Endothelial cell of umbilical vein (primary cell): Measurements from ENCODE around the gene DHX34. TPM values are rescaled to one million over a fixed set of nuclear protein-coding genes. Genes with fewer than 3 reads are reported as not detected.
"Not testable (repeated sequence)": the region's sequence is repeated elsewhere in the genome, so short reads cannot be mapped to it uniquely, and the experiment has no call there.

Source experiments
- BruUV-seq: library from RNA; stranded (reverse); fragments of 400-500 nt; replicated peaks from 2 replicates; lab custom pipeline; 2021; lab: Mats Ljungman, UMichigan
- CTCF ChIA-PET: fragments of 300-600, 350-600 bp; sonication (Branson Sonifier 250); formaldehyde crosslinking; loops from one replicate; lab custom pipeline; 2021; ENCODE audit warnings: antibody characterized with exemption, inconsistent platforms; lab: Charles Lee
- POLR2A ChIA-PET: fragments of 300-600, 350-600 bp; sonication (Branson Sonifier 250); formaldehyde crosslinking; loops from one replicate; lab custom pipeline; 2021; ENCODE audit warnings: antibody characterized with exemption, inconsistent platforms; lab: Charles Lee
- DNase-seq: peaks from one replicate; pipeline ENCODE4 v3.0.0-alpha.2; 2011; ENCODE audit warnings: low read depth, low spot score
- FAIRE-seq: peaks from 2 replicates; lab custom pipeline; 2011; peaks lifted over from hg19 to GRCh38; lab: Jason Lieb, UNC
- H2AFZ ChIP-seq: 2 replicates; pipeline ENCODE4 v1.6.0; 2012; ENCODE audit warnings: low read depth, low read length, control low read depth, inconsistent platforms
- H3K27ac ChIP-seq: 2 replicates; pipeline ENCODE4 v1.5.1; 2011; ENCODE audit warnings: low read depth, mild to moderate bottlenecking, control low read depth, low read length, moderate library complexity; ENCODE audit not compliant: insufficient read depth
- H3K27me3 ChIP-seq, 2 experiments: 2 replicates each; pipeline versions ENCODE4 v1.6.0 to v1.6.1; 2011; ENCODE audit warnings: low read length in 2 of 2, mixed read lengths in 1 of 2; ENCODE audit not compliant: control insufficient read depth in 2 of 2, insufficient read depth in 2 of 2
- H3K36me3 ChIP-seq, 2 experiments: 2 replicates in 1 of 2; 3 replicates in 1 of 2; pipeline ENCODE4 v1.5.1; 2011; ENCODE audit warnings: low read length in 2 of 2, mild to moderate bottlenecking in 1 of 2, moderate library complexity in 1 of 2; ENCODE audit not compliant: control insufficient read depth in 2 of 2, insufficient read depth in 2 of 2; ENCODE audit errors: extremely low read depth in 1 of 2
- H3K4me1 ChIP-seq: 3 replicates; pipeline ENCODE4 v1.5.1; 2011; ENCODE audit warnings: mild to moderate bottlenecking, low read length; ENCODE audit not compliant: control insufficient read depth, insufficient read depth; ENCODE audit errors: extremely low read depth
- H3K4me2 ChIP-seq: 2 replicates; pipeline ENCODE4 v1.6.1; 2011; ENCODE audit warnings: low read length, control low read depth, mixed read lengths; ENCODE audit not compliant: insufficient read depth
- H3K4me3 ChIP-seq, 3 experiments: fragments of 200-600 bp in 1 of 3; sonication (generic), shearing (Covaris generic) in 1 of 3; replicated peaks in 1 of 3; 2 replicates each; pipeline ENCODE4 v1.5.1; 2011 to 2016; ENCODE audit warnings: control low read depth in 3 of 3, low read length in 3 of 3, mild to moderate bottlenecking in 2 of 3, inconsistent platforms in 1 of 3, low read depth in 1 of 3, moderate library complexity in 1 of 3; ENCODE audit not compliant: insufficient read depth in 1 of 3
- H3K79me2 ChIP-seq: 2 replicates; pipeline ENCODE4 v1.6.0; 2012; ENCODE audit warnings: low read length, inconsistent platforms; ENCODE audit not compliant: control insufficient read depth, insufficient read depth
- H3K9ac ChIP-seq: replicated peaks from 2 replicates; pipeline ENCODE3; 2011; ENCODE audit warnings: low read length, control low read depth; ENCODE audit not compliant: insufficient read depth; ENCODE audit errors: extremely low read depth
- H3K9me1 ChIP-seq: replicated peaks from 3 replicates; pipeline ENCODE4 v1.6.0; 2011; ENCODE audit warnings: mild to moderate bottlenecking, low read length; ENCODE audit not compliant: control insufficient read depth, insufficient read depth; ENCODE audit errors: extremely low read depth
- H3K9me3 ChIP-seq: replicated peaks from 2 replicates; pipeline ENCODE4 v1.5.1; 2012; ENCODE audit warnings: low read length, inconsistent platforms; ENCODE audit not compliant: control insufficient read depth, insufficient read depth
- H4K20me1 ChIP-seq: replicated peaks from 2 replicates; pipeline ENCODE3; 2011; ENCODE audit warnings: mild to moderate bottlenecking, low read length; ENCODE audit not compliant: control insufficient read depth, insufficient read depth; ENCODE audit errors: extremely low read depth
- POLR2A ChIP-seq: IDR thresholded peaks from 2 replicates; pipeline ENCODE4 v1.6.1; 2012; ENCODE audit warnings: low read depth, mild to moderate bottlenecking, control low read depth, low read length
- dilution Hi-C: fragments of 300-500 bp; cut with MboI; formaldehyde crosslinking; loops from one replicate; pipeline ENCODE4 v1.15.0; 2019; ENCODE audit warnings: low sequenced_read_pairs; ENCODE audit not compliant: extremely low pct_ligation_motif_present
- intact Hi-C: fragments of 100-400 bp; cut with micrococcal nuclease; formaldehyde crosslinking; loops from one replicate; pipeline ENCODE4 v1.10.0; 2022
- polyA plus RNA-seq, 4 experiments: library from polyadenylated mRNA; depleted of rRNA in 3 of 4; stranded (reverse) in 3 of 4; unstranded in 1 of 4; fragments of >200 nt; gene quantifications; 2 replicates each; pipeline versions ENCODE4 v1.2.1 to v1.2.3, GENCODE V29; 2011 to 2012; ENCODE audit warnings: missing spikeins in 1 of 4
- total RNA-seq: library from RNA; stranded (reverse); gene quantifications from 2 replicates; pipeline ENCODE4 v1.2.3, GENCODE V29; 2021

Gene DHX34
- total and polyA plus RNA-seq, 2 donors (not counting 3 experiments of a cell fraction or from before 2014, with no cell fraction given): 12.8 to 20.7 TPM

- H4K20me1 ChIP-seq, CTCF ChIA-PET, H3K4me3 ChIP-seq, intact Hi-C loops, DNase-seq, FAIRE-seq, H3K27ac ChIP-seq, H3K9ac ChIP-seq, H3K9me1 ChIP-seq, BruUV-seq, H2AFZ ChIP-seq, dilution Hi-C loops, H3K4me1 ChIP-seq, H3K27me3 ChIP-seq, H3K4me2 ChIP-seq, H3K9me3 ChIP-seq, H3K79me2 ChIP-seq: not testable (repeated sequence)
- POLR2A ChIA-PET: interaction anchor here (1.4 kb wide), 1 partner anchor 35 kb away, joined by 4 read pairs; the partner anchor contains the start of gene DHX34
- peak; percentile 24 for TF ChIP-seq POLR2A
- peaks cover 5 to 27% of the 10 kb centered on the region in 2 experiments for H3K36me3 ChIP-seq
These were observed 34.8 kb downstream of the DHX34 start for GRCh38 chr19:47383890-47384289.

DNA sequence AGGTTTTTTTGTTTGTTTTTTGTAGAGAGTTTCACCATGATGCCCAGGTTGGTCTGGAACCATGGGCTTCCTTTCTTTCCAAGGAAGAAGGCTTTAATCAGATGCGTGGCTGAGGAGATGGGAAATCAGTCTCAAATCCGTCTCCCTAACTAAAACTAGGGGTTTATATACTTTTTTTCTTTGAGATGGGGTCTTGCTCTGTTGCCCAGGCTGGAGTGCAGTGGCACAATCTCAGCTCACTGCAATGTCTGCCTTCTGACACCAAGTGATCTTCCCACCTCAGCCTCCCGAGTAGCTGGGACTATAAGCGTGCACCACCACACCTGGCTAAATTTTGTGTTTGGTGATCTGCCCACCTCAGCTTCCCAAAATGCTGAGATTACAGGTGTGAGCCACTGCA is 35.4 kb downstream of the DHX34 start:
- H4K20me1 ChIP-seq, H3K9me1 ChIP-seq, H3K4me2 ChIP-seq, H3K4me1 ChIP-seq, H3K9ac ChIP-seq, FAIRE-seq, H2AFZ ChIP-seq, H3K79me2 ChIP-seq, BruUV-seq, dilution Hi-C loops, DNase-seq, H3K4me3 ChIP-seq, H3K27ac ChIP-seq, H3K9me3 ChIP-seq, intact Hi-C loops, H3K27me3 ChIP-seq, CTCF ChIA-PET: not testable (repeated sequence)
- peaks cover 3 to 23% of the 10 kb centered on the region in 2 experiments for H3K36me3 ChIP-seq
- POLR2A ChIA-PET: interaction anchor here (0.6 to 1.4 kb wide), 2 partner anchors 35 to 790 kb away, joined by 4 to 5 read pairs; partner anchors contain the start of gene DHX34

- H3K9me3 ChIP-seq, DNase-seq, H3K27ac ChIP-seq, H3K79me2 ChIP-seq, H3K27me3 ChIP-seq, BruUV-seq, FAIRE-seq, H3K9ac ChIP-seq, H3K4me3 ChIP-seq, H3K9me1 ChIP-seq, H3K4me2 ChIP-seq, H3K4me1 ChIP-seq, H3K36me3 ChIP-seq, dilution Hi-C loops, intact Hi-C loops, H2AFZ ChIP-seq, H4K20me1 ChIP-seq: not testable (repeated sequence)
- ChIA-PET CTCF (interaction anchor here (0.7 kb wide), 1 partner anchor 91 kb away, joined by 3 read pairs; no protein-coding TSS in a partner anchor), POLR2A (interaction anchor here (0.7 kb wide), 1 partner anchor 31 kb away, joined by 7 read pairs; no protein-coding TSS in a partner anchor)
These were observed 37.5 kb downstream of the DHX34 start for GRCh38 chr19:47386582-47386981.

GRCh38 chr19:47387623-47388022 is 38.5 kb downstream of the DHX34 start:
- H3K36me3 ChIP-seq, POLR2A ChIA-PET, BruUV-seq: not testable (repeated sequence)

More at GRCh38 chr19:47387623-47388022, 38.5 kb downstream of the DHX34 start:
- H3K27me3 ChIP-seq, H3K4me2 ChIP-seq, CTCF ChIA-PET, H3K4me3 ChIP-seq, H3K79me2 ChIP-seq, H2AFZ ChIP-seq, DNase-seq, FAIRE-seq, H3K27ac ChIP-seq, H4K20me1 ChIP-seq, H3K9me3 ChIP-seq, intact Hi-C loops, H3K9ac ChIP-seq, H3K9me1 ChIP-seq, dilution Hi-C loops, H3K4me1 ChIP-seq: not testable (repeated sequence)
